Neural cell (in vitro differentiated cells): ENCODE measurements around the gene SLC37A1. TPM values are rescaled to one million over a fixed set of nuclear protein-coding genes. Genes with fewer than 3 reads are reported as not detected.

ENCODE experiments used
- polyA plus RNA-seq: library from polyadenylated mRNA; depleted of rRNA; stranded (reverse); fragments of >200 nt; gene quantifications from 2 replicates; pipeline ENCODE4 v1.2.3, GENCODE V29; 2014

SLC37A1 gene
- polyA plus RNA-seq, 1 donor from 2014 or later = 60.7 TPM

Other genes with a start within 250 kb of the SLC37A1 start
- not detected in 2 replicates for gene TFF3, start 198.4 kb upstream of the SLC37A1 start, polyA plus RNA-seq
- not detected in 2 replicates for gene TFF2, start 162.9 kb upstream of the SLC37A1 start, polyA plus RNA-seq
- not detected in 2 replicates for gene TFF1, start 147.3 kb upstream of the SLC37A1 start, polyA plus RNA-seq
- gene TMPRSS3, start 117.8 kb upstream of the SLC37A1 start, polyA plus RNA-seq = 0.12 TPM in 1 of 2 replicates, not detected in the other
- not detected in 2 replicates for gene UBASH3A, start 110.0 kb upstream of the SLC37A1 start, polyA plus RNA-seq
- gene RSPH1, start 17.6 kb upstream of the SLC37A1 start, polyA plus RNA-seq = 0.58 and 1.3 TPM in 2 replicates
- gene PDE9A, start 139.8 kb downstream of the SLC37A1 start, polyA plus RNA-seq = 29.5 and 32.2 TPM in 2 replicates